CD4-positive, alpha-beta memory T cell (primary cell): ENCODE results near the gene CAMKK2. TPM values are rescaled to one million over a fixed set of nuclear protein-coding genes. Genes with fewer than 3 reads are reported as not detected.

Source experiments
- CTCF ChIA-PET: fragments of 350-600 bp; sonication (Branson Sonifier 250); formaldehyde crosslinking; loops from one replicate; lab custom pipeline; 2021; ENCODE audit warnings: inconsistent platforms; ENCODE audit not compliant: partially characterized antibody; lab: Charles Lee
- POLR2A ChIA-PET: fragments of 350-600 bp; sonication (Branson Sonifier 250); formaldehyde crosslinking; loops from one replicate; lab custom pipeline; 2021; ENCODE audit not compliant: partially characterized antibody; lab: Charles Lee
- DNase-seq, 5 donors: peaks; one replicate each; pipeline versions ENCODE4 v3.0.0 to v3.0.0-alpha.2; 2020 to 2022; ENCODE audit warnings: mixed read lengths in 1 of 5
- H3K27ac ChIP-seq: one replicate; pipeline ENCODE4 v1.7.0; 2013; ENCODE audit warnings: low read depth, low read length
- H3K27me3 ChIP-seq: 2 replicates; pipeline ENCODE4 v1.7.0; 2013; ENCODE audit warnings: mild to moderate bottlenecking, low read length, moderate library complexity; ENCODE audit not compliant: insufficient read depth
- H3K36me3 ChIP-seq: 2 replicates; pipeline ENCODE4 v1.7.0; 2013; ENCODE audit warnings: mild to moderate bottlenecking, low read length, moderate library complexity; ENCODE audit not compliant: insufficient read depth
- H3K4me1 ChIP-seq: 2 replicates; pipeline ENCODE4 v1.7.0; 2013; ENCODE audit warnings: mild to moderate bottlenecking, low read length, moderate library complexity; ENCODE audit not compliant: insufficient read depth
- H3K4me3 ChIP-seq, 2 donors: one replicate each; pipeline ENCODE4 v1.7.0; 2013; ENCODE audit warnings: low read length in 2 of 2, mild to moderate bottlenecking in 1 of 2
- H3K9me3 ChIP-seq, 2 donors: one replicate each; pipeline ENCODE4 v1.7.0; 2013; ENCODE audit warnings: low read length in 2 of 2, control low read depth in 1 of 2; ENCODE audit not compliant: control insufficient read depth in 1 of 2
- H3K27ac Mint-ChIP-seq, 7 donors: one replicate each; pipeline ENCODE4 v1.8.0; 2020 to 2021; ENCODE audit warnings: mixed read lengths in 7 of 7, mild to moderate bottlenecking in 6 of 7, inconsistent platforms in 3 of 7, moderate library complexity in 3 of 7
- H3K27me3 Mint-ChIP-seq, 2 donors: one replicate each; pipeline ENCODE4 v1.8.0; 2020 to 2021; ENCODE audit warnings: mixed read lengths in 2 of 2
- H3K36me3 Mint-ChIP-seq, 2 donors: one replicate each; pipeline ENCODE4 v1.8.0; 2020 to 2021; ENCODE audit warnings: mixed read lengths in 2 of 2, inconsistent platforms in 1 of 2, mild to moderate bottlenecking in 1 of 2
- H3K4me1 Mint-ChIP-seq, 4 donors: one replicate each; pipeline ENCODE4 v1.8.0; 2020 to 2021; ENCODE audit warnings: mixed read lengths in 4 of 4, mild to moderate bottlenecking in 1 of 4
- H3K4me3 Mint-ChIP-seq, 8 donors: one replicate each; pipeline ENCODE4 v1.8.0; 2020 to 2021; ENCODE audit warnings: mixed read lengths in 8 of 8, mild to moderate bottlenecking in 7 of 8, moderate library complexity in 6 of 8, inconsistent platforms in 3 of 8
- H3K9me3 Mint-ChIP-seq, 8 donors: one replicate each; pipeline ENCODE4 v1.8.0; 2020 to 2021; ENCODE audit warnings: mixed read lengths in 8 of 8, mild to moderate bottlenecking in 5 of 8, inconsistent platforms in 3 of 8, moderate library complexity in 1 of 8
- intact Hi-C: fragments of 100-400 bp; cut with micrococcal nuclease; formaldehyde crosslinking; loops from one replicate; pipeline ENCODE4 v1.15.1; 2023
- polyA plus RNA-seq, 2 donors: library from polyadenylated mRNA; unstranded; fragments of 300-500 nt; fragmentation: Illumina TruSeq; gene quantifications; one replicate each; pipeline ENCODE4 v1.2.3, GENCODE V29; 2021
- total RNA-seq, 2 experiments: library from RNA; stranded (reverse); gene quantifications; one replicate each; pipeline ENCODE4 v1.2.3, GENCODE V29; 2021

CAMKK2 gene
- total and polyA plus RNA-seq, 4 experiments from 2014 or later = 13.4 to 20.6 (median 18.5) TPM

GRCh38 chr12:121255433-121255832 lies 41.1 kb downstream of the CAMKK2 start:
- intact Hi-C loops = no loop called here
- H3K4me3 ChIP-seq = no peak overlapping the region
- H3K4me1 ChIP-seq = no peaks in the 10 kb centered on the region
- ChIA-PET POLR2A (no interaction called here), CTCF (no interaction called here)
- no peaks in the 10 kb centered on the region for H3K9me3 ChIP-seq
- H3K27ac ChIP-seq = no peak overlapping the region
- Mint-ChIP-seq H3K36me3 (peaks cover 56 to 61% of the 10 kb centered on the region in 2 donors), H3K9me3 (no peaks in the 10 kb centered on the region), H3K4me1 (peaks cover 0 to 6% (median 0%) of the 10 kb centered on the region in 4 donors), H3K4me3 (no peak overlapping the region), H3K27me3 (no peaks in the 10 kb centered on the region), H3K27ac (peak overlapping the region in 1 of 7 donors; percentile 14)
- no peak for DNase-seq
- peaks cover 15% of the 10 kb centered on the region for H3K36me3 ChIP-seq
- H3K27me3 ChIP-seq = no peaks in the 10 kb centered on the region

GRCh38 chr12:121253638-121254335 lies 42.7 kb downstream of the CAMKK2 start:
- intact Hi-C loops = no loop called here
- CTCF ChIA-PET = no interaction called here

GRCh38 chr12:121252712-121253345 lies 43.7 kb downstream of the CAMKK2 start:
- CTCF ChIA-PET = no interaction called here
- peaks cover 26% of the 10 kb centered on the region for H3K36me3 ChIP-seq
- peak overlapping the region in 1 of 7 donors; percentile 63 for H3K27ac Mint-ChIP-seq

More at GRCh38 chr12:121253638-121254335, 42.7 kb downstream of the CAMKK2 start:
- H3K4me1 ChIP-seq = no peaks in the 10 kb centered on the region
- Mint-ChIP-seq H3K9me3 (no peaks in the 10 kb centered on the region), H3K4me1 (peaks cover 0 to 6% (median 0%) of the 10 kb centered on the region in 4 donors), H3K4me3 (no peak overlapping the region), H3K27ac (no peak overlapping the region), H3K27me3 (no peaks in the 10 kb centered on the region), H3K36me3 (peaks cover 49 to 64% of the 10 kb centered on the region in 2 donors)
- POLR2A ChIA-PET = no interaction called here
- H3K4me3 ChIP-seq = no peak overlapping the region
- H3K27ac ChIP-seq = no peak overlapping the region
- peaks cover 26% of the 10 kb centered on the region for H3K36me3 ChIP-seq
- H3K9me3 ChIP-seq = no peaks in the 10 kb centered on the region
- DNase-seq = no peak
- no peaks in the 10 kb centered on the region for H3K27me3 ChIP-seq

GRCh38 chr12:121251838-121252237 lies 44.7 kb downstream of the CAMKK2 start:
- peaks cover 49 to 62% of the 10 kb centered on the region in 2 donors for H3K36me3 Mint-ChIP-seq
- peaks cover 0 to 6% (median 0%) of the 10 kb centered on the region in 4 donors for H3K4me1 Mint-ChIP-seq
- no peak overlapping the region for H3K27ac Mint-ChIP-seq
- intact Hi-C loops = no loop called here
- H3K27me3 Mint-ChIP-seq = no peaks in the 10 kb centered on the region
- Histone ChIP-seq H3K27ac (no peak overlapping the region), H3K9me3 (no peaks in the 10 kb centered on the region), H3K4me3 (no peak overlapping the region), H3K36me3 (peaks cover 26% of the 10 kb centered on the region), H3K4me1 (no peaks in the 10 kb centered on the region), H3K27me3 (no peaks in the 10 kb centered on the region)
- ChIA-PET CTCF (no interaction called here), POLR2A (no interaction called here)
- no peaks in the 10 kb centered on the region for H3K9me3 Mint-ChIP-seq
- no peak for DNase-seq
- H3K4me3 Mint-ChIP-seq = no peak overlapping the region

More at GRCh38 chr12:121252712-121253345, 43.7 kb downstream of the CAMKK2 start:
- POLR2A ChIA-PET = no interaction called here
- H3K36me3 Mint-ChIP-seq = peaks cover 49 to 61% of the 10 kb centered on the region in 2 donors
- H3K4me3 ChIP-seq = no peak overlapping the region
- no peaks in the 10 kb centered on the region for H3K27me3 ChIP-seq
- H3K27ac ChIP-seq = no peak overlapping the region
- no peaks in the 10 kb centered on the region for H3K4me1 ChIP-seq
- H3K27me3 Mint-ChIP-seq = no peaks in the 10 kb centered on the region
- intact Hi-C loops = no loop called here
- H3K9me3 Mint-ChIP-seq = no peaks in the 10 kb centered on the region
- H3K4me1 Mint-ChIP-seq = peaks cover 0 to 6% (median 0%) of the 10 kb centered on the region in 4 donors
- no peaks in the 10 kb centered on the region for H3K9me3 ChIP-seq
- no peak for DNase-seq
- H3K4me3 Mint-ChIP-seq = no peak overlapping the region

GRCh38 chr12:121250359-121250758 lies 46.1 kb downstream of the CAMKK2 start:
- no peak overlapping the region for H3K4me3 Mint-ChIP-seq

GRCh38 chr12:121248622-121249021 lies 47.9 kb downstream of the CAMKK2 start:
- DNase-seq = no peak
- H3K27ac Mint-ChIP-seq = peak overlapping the region in 1 of 7 donors; percentile 32
- Histone ChIP-seq H3K27ac (no peak overlapping the region), H3K4me3 (no peak overlapping the region), H3K9me3 (no peaks in the 10 kb centered on the region), H3K36me3 (peaks cover 20% of the 10 kb centered on the region), H3K4me1 (no peaks in the 10 kb centered on the region), H3K27me3 (no peaks in the 10 kb centered on the region)
- H3K27me3 Mint-ChIP-seq = no peaks in the 10 kb centered on the region
- peaks cover 32 to 39% of the 10 kb centered on the region in 2 donors for H3K36me3 Mint-ChIP-seq
- intact Hi-C loops = no loop called here
- CTCF ChIA-PET = no interaction called here
- H3K4me3 Mint-ChIP-seq = no peak overlapping the region
- H3K4me1 Mint-ChIP-seq = peaks cover 0 to 10% (median under 1%) of the 10 kb centered on the region in 4 donors
- no peaks in the 10 kb centered on the region for H3K9me3 Mint-ChIP-seq
- POLR2A ChIA-PET = interaction anchor here (0.9 to 1.1 kb wide), 2 partner anchors 8 to 9 kb away, joined by 3 read pairs; no protein-coding TSS in a partner anchor

More at GRCh38 chr12:121250359-121250758, 46.1 kb downstream of the CAMKK2 start:
- DNase-seq = no peak
- Histone ChIP-seq H3K27ac (no peak overlapping the region), H3K4me1 (no peaks in the 10 kb centered on the region), H3K27me3 (no peaks in the 10 kb centered on the region), H3K36me3 (peaks cover 26% of the 10 kb centered on the region), H3K4me3 (no peak overlapping the region), H3K9me3 (no peaks in the 10 kb centered on the region)
- intact Hi-C loops = no loop called here
- no peaks in the 10 kb centered on the region for H3K27me3 Mint-ChIP-seq
- no peaks in the 10 kb centered on the region for H3K9me3 Mint-ChIP-seq
- CTCF ChIA-PET = interaction anchor here (1.4 kb wide), 1 partner anchor 11 kb away, joined by 4 read pairs; no protein-coding TSS in a partner anchor
- peak overlapping the region in 3 of 7 donors; percentile 41 to 80 (median 60) for H3K27ac Mint-ChIP-seq
- POLR2A ChIA-PET = no interaction called here
- H3K36me3 Mint-ChIP-seq = peaks cover 40 to 53% of the 10 kb centered on the region in 2 donors
- peaks cover 0 to 6% (median 0%) of the 10 kb centered on the region in 4 donors for H3K4me1 Mint-ChIP-seq

- ChIA-PET CTCF (no interaction called here), POLR2A (no interaction called here)
- no peaks in the 10 kb centered on the region for H3K27me3 Mint-ChIP-seq
- peak overlapping the region in 1 of 8 donors; percentile 17 for H3K4me3 Mint-ChIP-seq
- intact Hi-C loops = no loop called here
- no peak for DNase-seq
- no peaks in the 10 kb centered on the region for H3K9me3 ChIP-seq
- peaks cover 11% of the 10 kb centered on the region for H3K36me3 ChIP-seq
- peaks cover under 1% of the 10 kb centered on the region for H3K4me1 ChIP-seq
- H3K27me3 ChIP-seq = no peaks in the 10 kb centered on the region
- H3K36me3 Mint-ChIP-seq = peaks cover 23 to 27% of the 10 kb centered on the region in 2 donors
- peaks cover 2 to 10% (median 6%) of the 10 kb centered on the region in 4 donors for H3K4me1 Mint-ChIP-seq
- no peak overlapping the region for H3K4me3 ChIP-seq
- no peak overlapping the region for H3K27ac ChIP-seq
- peak overlapping the region in 3 of 7 donors; percentile 31 to 59 (median 32) for H3K27ac Mint-ChIP-seq
- no peaks in the 10 kb centered on the region for H3K9me3 Mint-ChIP-seq
These were observed 49.5 kb downstream of the CAMKK2 start for GRCh38 chr12:121246893-121247557.
